ENCODE results near the gene INF2. TPM values are rescaled to one million over a fixed set of nuclear protein-coding genes. Genes with fewer than 3 reads are reported as not detected.

Gene INF2
- total RNA-seq, 3 donors from 2014 or later: 31.0 to 70.9 (median 51.5) TPM

DNA sequence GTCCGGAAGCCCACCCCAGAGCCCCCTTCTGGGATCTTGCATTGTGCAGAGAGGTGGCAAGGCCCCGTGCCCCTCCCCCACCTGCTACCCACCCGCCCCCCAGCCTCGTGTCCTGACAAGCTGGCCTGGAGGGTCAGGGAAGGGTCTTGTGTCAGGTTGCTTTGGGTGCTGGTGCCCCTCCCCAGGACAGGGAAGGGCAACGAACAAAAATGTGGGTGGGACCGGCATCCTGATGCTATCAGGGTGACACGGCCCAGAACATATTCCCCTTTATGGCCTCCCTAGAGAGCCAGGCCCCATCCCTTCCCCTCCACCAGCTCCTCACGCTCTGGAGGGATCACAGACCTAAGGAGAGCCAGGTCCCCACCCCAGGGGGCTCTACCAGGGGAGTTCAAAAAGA lies 46.1 kb upstream of the INF2 start:
- intact Hi-C loops (cut with DNase I; ENCODE audit: low total_unique reads): no loop called here
- H3K36me3 ChIP-seq: no peaks in the 10 kb centered on the region
- no peak overlapping the region for H3K4me3 ChIP-seq
- no peak for DNase-seq (ENCODE audit: low spot score in 2 of 2)
- H3K27me3 ChIP-seq: peaks cover 0 to 18% of the 10 kb centered on the region in 2 donors
- H3K27ac ChIP-seq: no peak overlapping the region
- H3K4me1 ChIP-seq: no peaks in the 10 kb centered on the region
- TF ChIP-seq POLR2A (IDR thresholded peaks at IDR 0.05) (no peak), POLR2AphosphoS5 (IDR thresholded peaks at IDR 0.05) (no peak)
- TF ChIP-seq, protein P1, sequence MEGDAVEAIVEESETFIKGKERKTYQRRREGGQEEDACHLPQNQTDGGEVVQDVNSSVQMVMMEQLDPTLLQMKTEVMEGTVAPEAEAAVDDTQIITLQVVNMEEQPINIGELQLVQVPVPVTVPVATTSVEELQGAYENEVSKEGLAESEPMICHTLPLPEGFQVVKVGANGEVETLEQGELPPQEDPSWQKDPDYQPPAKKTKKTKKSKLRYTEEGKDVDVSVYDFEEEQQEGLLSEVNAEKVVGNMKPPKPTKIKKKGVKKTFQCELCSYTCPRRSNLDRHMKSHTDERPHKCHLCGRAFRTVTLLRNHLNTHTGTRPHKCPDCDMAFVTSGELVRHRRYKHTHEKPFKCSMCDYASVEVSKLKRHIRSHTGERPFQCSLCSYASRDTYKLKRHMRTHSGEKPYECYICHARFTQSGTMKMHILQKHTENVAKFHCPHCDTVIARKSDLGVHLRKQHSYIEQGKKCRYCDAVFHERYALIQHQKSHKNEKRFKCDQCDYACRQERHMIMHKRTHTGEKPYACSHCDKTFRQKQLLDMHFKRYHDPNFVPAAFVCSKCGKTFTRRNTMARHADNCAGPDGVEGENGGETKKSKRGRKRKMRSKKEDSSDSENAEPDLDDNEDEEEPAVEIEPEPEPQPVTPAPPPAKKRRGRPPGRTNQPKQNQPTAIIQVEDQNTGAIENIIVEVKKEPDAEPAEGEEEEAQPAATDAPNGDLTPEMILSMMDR (IDR thresholded peaks at IDR 0.05): no peak
- H3K9me3 ChIP-seq: peaks cover 6 to 10% of the 10 kb centered on the region in 2 donors

DNA sequence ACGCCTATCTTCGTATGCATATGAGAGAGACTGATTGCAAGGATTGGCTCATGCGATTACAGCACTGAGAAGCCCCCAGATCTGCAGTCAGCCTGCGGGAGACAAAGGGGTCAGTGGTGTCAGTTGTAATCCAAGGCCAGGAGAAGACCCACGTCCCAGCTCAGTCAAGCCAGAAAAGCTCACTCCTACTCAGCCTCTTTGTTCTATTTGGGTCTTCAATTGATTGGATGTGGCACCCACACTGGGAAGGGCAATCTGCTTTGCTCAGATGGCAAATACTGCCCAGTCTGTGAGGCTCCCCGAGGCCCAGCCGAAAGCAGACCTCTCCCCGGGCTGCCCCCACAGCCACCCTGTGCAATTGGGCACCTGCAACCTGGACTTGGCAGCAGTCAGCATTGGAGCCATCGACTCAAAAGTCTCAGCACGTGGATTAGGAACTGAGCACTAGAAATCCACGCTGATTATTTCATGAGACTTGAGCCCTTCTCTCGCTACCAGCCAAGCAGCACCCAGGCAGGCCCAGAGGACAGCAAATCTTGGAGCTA lies 45.3 kb upstream of the INF2 start:
- Histone ChIP-seq H3K27ac (no peak overlapping the region), H3K9me3 (peaks cover 6 to 10% of the 10 kb centered on the region in 2 donors), H3K36me3 (no peaks in the 10 kb centered on the region), H3K4me3 (no peak overlapping the region), H3K4me1 (no peaks in the 10 kb centered on the region), H3K27me3 (peaks cover 0 to 12% of the 10 kb centered on the region in 2 donors)
- TF ChIP-seq POLR2A (IDR thresholded peaks at IDR 0.05) (no peak), POLR2AphosphoS5 (IDR thresholded peaks at IDR 0.05) (no peak)
- TF ChIP-seq, protein P1 (IDR thresholded peaks at IDR 0.05): no peak
- DNase-seq (ENCODE audit: low spot score in 2 of 2): no peak
- intact Hi-C loops (cut with DNase I; ENCODE audit: low total_unique reads): no loop called here

DNA sequence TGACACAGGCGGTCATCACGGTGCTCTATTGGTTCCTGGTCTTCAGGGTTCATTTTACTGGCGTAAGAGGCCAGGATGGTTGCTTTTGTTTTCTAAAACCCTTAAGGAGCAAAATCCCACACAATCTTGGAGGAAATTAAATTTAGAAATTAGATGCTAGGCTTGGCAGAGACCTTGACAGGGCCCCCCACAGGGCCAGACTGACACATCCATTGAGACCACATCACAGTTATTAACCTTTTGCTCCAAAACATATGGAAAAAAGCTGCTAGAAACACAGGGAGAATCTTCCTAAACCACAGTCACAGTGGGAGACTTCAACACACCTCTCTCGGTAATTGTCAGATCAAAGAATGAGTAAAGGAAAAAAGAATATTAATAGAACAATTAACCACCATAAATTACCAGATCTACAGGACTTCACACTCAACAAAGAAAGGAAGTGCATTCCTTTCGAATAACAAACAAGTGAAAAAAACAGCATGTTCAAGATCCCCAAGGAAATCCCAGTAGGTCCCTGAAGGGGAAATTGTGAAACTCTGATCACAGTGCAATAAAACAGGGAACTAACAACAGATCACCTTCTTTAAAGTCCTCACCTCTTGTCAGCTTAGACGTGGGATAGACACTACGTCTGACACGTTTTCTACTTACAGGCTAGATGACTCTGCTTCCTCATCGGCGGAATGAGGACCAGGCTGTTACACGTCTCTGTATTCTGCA lies 44.6 kb upstream of the INF2 start:
- peaks cover 6 to 10% of the 10 kb centered on the region in 2 donors for H3K9me3 ChIP-seq
- no peaks in the 10 kb centered on the region for H3K4me1 ChIP-seq
- intact Hi-C loops (cut with DNase I; ENCODE audit: low total_unique reads): no loop called here
- TF ChIP-seq POLR2A (IDR thresholded peaks at IDR 0.05): no peak
- no peak for TF ChIP-seq POLR2AphosphoS5 (IDR thresholded peaks at IDR 0.05)
- TF ChIP-seq, protein P1 (IDR thresholded peaks at IDR 0.05): no peak
- H3K27ac ChIP-seq: no peak overlapping the region
- H3K27me3 ChIP-seq: peaks cover 0 to 6% of the 10 kb centered on the region in 2 donors
- no peak for DNase-seq (ENCODE audit: low spot score in 2 of 2)
- no peak overlapping the region for H3K4me3 ChIP-seq
- no peaks in the 10 kb centered on the region for H3K36me3 ChIP-seq

DNA sequence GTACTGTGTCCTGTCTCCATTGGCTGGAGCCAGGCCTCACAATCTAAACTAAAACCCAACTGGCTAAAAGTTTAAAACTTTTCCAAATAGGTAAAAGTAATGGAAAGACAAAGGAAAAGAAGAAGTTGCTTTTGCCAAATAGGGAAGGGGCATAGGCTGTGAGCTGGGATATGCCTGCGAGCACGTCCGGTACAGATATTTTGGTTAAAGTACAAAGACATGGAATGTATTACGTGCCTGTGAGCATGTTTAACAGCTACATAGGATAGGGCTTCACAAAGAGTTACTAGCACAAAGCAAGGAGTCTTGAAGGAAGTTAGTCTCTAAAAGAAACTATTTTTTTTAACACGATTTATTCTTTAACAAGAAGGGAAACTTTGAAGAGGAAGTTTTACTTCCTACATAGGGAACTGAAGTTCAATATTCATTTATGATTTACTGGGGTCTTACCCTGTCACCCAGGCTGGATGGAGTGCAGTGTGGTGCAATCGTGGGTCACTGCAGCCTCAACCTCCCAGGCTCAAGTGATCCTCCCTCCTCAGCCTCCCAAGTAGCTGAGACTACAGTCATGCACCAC lies 41.9 kb upstream of the INF2 start:
- TF ChIP-seq POLR2AphosphoS5 (IDR thresholded peaks at IDR 0.05) (no peak), POLR2A (IDR thresholded peaks at IDR 0.05) (no peak)
- TF ChIP-seq, protein P1 (IDR thresholded peaks at IDR 0.05): no peak
- no peak for DNase-seq (ENCODE audit: low spot score in 2 of 2)
- H3K27me3 ChIP-seq: no peaks in the 10 kb centered on the region
- no peak overlapping the region for H3K27ac ChIP-seq
- no peak overlapping the region for H3K4me3 ChIP-seq
- peaks cover 6 to 10% of the 10 kb centered on the region in 2 donors for H3K9me3 ChIP-seq
- intact Hi-C loops (cut with DNase I; ENCODE audit: low total_unique reads): no loop called here
- H3K36me3 ChIP-seq: no peaks in the 10 kb centered on the region
- H3K4me1 ChIP-seq: no peaks in the 10 kb centered on the region
